Motor neuron (in vitro differentiated cells): ENCODE results near the gene PPP1R13B. TPM values are rescaled to one million over a fixed set of nuclear protein-coding genes. Genes with fewer than 3 reads are reported as not detected.

Experiments used
- ATAC-seq, 8 experiments: fragments of 200-7000 bp; cut with Tn5 transposase; replicated peaks in 6 of 8; 2 replicates each; pipeline ENCODE4 v1.8.0; 2021; ENCODE audit warnings: mild to moderate bottlenecking in 8 of 8, moderate library complexity in 8 of 8
- H3K27ac ChIP-seq, 2 donors: fragments of 250-450 bp; sonication (Bioruptor Pico); 2 replicates each; pipeline ENCODE4 v1.9.0; 2021; ENCODE audit warnings: antibody characterized with exemption in 2 of 2, mild to moderate bottlenecking in 2 of 2, moderate library complexity in 1 of 2
- H3K4me1 ChIP-seq, 2 donors: fragments of 250-450 bp; sonication (Bioruptor Pico); replicated peaks in 1 of 2; 2 replicates each; pipeline ENCODE4 v1.6.1; 2021; ENCODE audit warnings: antibody characterized with exemption in 2 of 2, mild to moderate bottlenecking in 2 of 2, moderate library complexity in 1 of 2
- H3K4me3 ChIP-seq, 5 donors: fragments of 250-450 bp; sonication (Bioruptor Pico); 2 replicates each; pipeline ENCODE4 v1.9.0; 2021; ENCODE audit warnings: antibody characterized with exemption in 5 of 5, mild to moderate bottlenecking in 5 of 5, moderate library complexity in 4 of 5
- WGBS, 10 experiments: fragments of 450-650 bp; shearing (Covaris generic); methylation state at CpG; one replicate each; pipeline ENCODE4 v1.0.0; 2022; 5-methylcytosine and 5-hydroxymethylcytosine counted together
- in situ Hi-C, 9 experiments: fragments of 400-800 bp; cut with MboI; loops; one replicate each; pipeline ENCODE4 v1.15.0; 2021; ENCODE audit warnings: low sequenced_read_pairs in 9 of 9, low pct_unique_long_range_greater_than_20kb in 2 of 9; ENCODE audit not compliant: unreplicated experiment in 9 of 9
- total RNA-seq, 8 experiments: library from RNA; unstranded; fragments of 300-600 nt; gene quantifications; 2 replicates each; pipeline versions ENCODE4 v1.2.3 to v1.2.4, GENCODE V29; 2022

Gene PPP1R13B
- total RNA-seq, 8 experiments from 2014 or later: 3.0 to 10.6 (median 8.6) TPM

DNA sequence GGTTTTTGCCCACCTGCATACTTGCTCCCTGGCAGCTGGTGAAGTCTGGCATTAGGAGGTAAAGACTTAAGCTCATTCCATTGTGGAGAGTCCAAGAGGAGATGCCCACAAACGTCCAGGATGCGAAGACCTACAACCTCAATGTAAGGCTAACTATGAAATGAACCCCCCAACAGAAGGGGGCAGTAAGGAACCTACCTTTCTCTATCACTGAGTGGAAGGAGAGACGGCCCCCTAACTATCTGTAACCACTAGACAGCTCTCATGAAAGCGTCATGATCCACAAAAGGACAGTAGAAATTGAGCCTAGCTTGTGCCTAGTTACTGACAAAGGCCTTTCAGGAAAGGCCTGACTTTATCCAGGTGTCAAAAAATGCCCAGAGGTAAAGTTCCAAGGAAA, 76.5 kb downstream of the PPP1R13B start:
- H3K4me1 ChIP-seq: no peaks in the 10 kb centered on the region
- no peak for ATAC-seq
- 40 to 90% (median 79%) methylated on average over 1 to 4 of the region's 4 CpGs; no CpG with 5 or more reads in 2 of the 10 experiments for WGBS, 10 experiments
- in situ Hi-C loops: no loop called here
- no peak overlapping the region for H3K27ac ChIP-seq
- H3K4me3 ChIP-seq: no peak overlapping the region

DNA sequence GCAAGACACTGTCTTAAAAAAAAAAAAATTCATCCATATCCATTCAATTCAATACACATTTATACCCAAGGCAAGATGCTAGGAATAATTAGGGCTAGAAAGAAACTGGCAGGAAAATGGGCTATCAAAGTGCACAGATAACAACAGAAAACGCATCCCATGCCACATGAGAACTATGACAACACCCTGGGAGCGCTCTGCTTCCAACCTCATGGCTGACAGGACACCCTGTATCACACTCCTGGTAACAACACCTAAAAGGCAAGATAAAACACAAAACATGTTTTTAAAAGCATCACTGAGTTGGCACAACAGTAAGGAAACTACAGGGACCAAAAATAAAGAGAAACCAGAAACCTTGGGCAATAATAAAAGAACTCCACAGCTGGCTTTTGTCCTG, 76.9 kb downstream of the PPP1R13B start:
- H3K4me3 ChIP-seq: no peak overlapping the region
- no peak overlapping the region for H3K27ac ChIP-seq
- H3K4me1 ChIP-seq: no peaks in the 10 kb centered on the region
- no peak for ATAC-seq
- 42 to 100% (median 100%) methylated on average over 1 to 2 of the region's 2 CpGs; no CpG with 5 or more reads in 5 of the 10 experiments for WGBS, 10 experiments
- in situ Hi-C loops: no loop called here

DNA sequence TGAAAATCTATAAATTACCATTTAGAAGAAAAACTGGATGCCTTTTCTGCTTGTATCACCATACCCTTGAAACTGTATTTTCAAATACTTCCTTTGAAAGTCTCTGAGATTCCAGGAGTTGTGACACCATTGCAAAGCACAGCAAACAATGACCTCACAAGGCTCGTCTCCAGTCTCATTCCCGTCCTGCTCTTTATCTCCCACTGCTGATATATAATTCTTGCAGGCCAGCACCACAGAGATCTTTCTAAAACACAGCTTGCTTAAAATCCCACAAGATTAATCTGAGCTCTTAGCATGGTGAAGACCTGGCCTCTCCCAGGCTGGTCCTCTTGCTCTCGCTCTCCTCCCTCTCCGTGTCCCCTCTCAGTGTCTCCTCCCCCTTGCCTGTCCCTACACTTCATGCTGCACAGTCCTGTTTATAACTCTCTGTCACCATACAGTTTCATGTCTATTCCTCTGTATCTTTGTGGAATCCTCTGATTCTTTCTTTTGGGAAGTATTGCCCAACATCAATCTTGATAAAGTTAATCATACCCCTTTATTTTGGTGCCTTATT, 80.0 kb downstream of the PPP1R13B start:
- Histone ChIP-seq H3K27ac (no peak overlapping the region), H3K4me3 (no peak overlapping the region), H3K4me1 (no peaks in the 10 kb centered on the region)
- in situ Hi-C loops: no loop called here
- 60 to 100% (median 83%) methylated on average over 1 to 4 of the region's 4 CpGs; no CpG with 5 or more reads in 1 of the 10 experiments for WGBS, 10 experiments
- peak in 1 of 8 experiments; percentile 47 for ATAC-seq

DNA sequence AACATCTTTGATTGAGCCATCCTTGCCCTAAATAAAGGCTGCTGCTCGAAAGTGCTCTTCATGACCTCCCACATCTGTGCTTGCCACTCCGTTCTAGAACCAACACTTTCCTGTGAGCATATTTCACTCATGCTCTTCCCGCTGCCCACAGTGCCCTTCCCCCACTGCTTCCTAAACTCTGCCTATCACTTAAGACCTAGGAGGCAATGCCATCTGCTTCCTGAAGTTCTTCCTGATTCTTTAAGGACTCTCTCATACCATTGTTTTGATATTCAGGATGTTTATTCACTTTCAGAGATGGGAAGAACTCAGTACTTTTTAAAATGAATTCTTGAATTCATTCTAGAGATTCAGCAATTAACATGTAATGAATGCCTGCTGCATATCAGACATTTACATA, 81.8 kb downstream of the PPP1R13B start:
- WGBS, 10 experiments: 60 to 100% (median 89%) methylated on average over 1 to 3 of the region's 3 CpGs; no CpG with 5 or more reads in 4 of the 10 experiments
- no peak overlapping the region for H3K27ac ChIP-seq
- no peak for ATAC-seq
- no peak overlapping the region for H3K4me3 ChIP-seq
- no peaks in the 10 kb centered on the region for H3K4me1 ChIP-seq
- in situ Hi-C loops: no loop called here

DNA sequence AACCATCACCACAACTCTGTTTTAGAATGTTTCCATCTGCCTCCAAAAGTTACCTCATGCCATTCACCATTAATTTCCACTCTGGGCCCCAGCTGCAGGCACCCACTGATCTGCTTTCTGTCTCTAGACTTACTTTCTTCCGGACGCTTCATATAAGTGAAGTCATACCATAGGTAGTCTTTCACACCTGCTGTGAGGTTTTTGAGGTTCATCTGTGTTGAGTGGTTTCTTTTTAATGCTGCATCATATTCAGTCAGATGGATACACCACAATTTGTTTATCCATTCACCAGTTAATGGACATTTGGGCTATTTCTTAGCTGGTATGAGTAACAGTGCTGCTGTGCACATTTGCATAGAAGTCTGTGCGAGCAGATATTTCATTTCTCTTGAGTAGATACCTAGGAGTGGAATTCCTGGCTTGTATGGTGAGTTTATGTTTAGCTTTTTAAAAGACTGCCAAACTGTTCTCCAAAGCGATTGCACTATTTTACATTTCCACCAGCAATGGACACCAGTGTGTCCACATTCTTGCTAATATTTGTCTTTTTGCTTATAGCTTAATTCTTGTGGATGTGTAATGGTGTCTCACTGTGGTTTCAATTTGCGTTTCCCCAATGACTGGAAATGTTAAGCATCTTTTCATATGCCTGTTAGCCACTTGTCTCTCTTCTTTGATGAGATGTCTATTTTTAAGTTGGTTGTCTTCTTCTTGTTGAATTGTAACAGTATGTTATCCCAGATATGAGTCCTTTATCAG, 83.5 kb downstream of the PPP1R13B start:
- 46 to 100% (median 93%) methylated on average over 1 to 5 of the region's 5 CpGs for WGBS, 10 experiments
- in situ Hi-C loops: no loop called here

DNA sequence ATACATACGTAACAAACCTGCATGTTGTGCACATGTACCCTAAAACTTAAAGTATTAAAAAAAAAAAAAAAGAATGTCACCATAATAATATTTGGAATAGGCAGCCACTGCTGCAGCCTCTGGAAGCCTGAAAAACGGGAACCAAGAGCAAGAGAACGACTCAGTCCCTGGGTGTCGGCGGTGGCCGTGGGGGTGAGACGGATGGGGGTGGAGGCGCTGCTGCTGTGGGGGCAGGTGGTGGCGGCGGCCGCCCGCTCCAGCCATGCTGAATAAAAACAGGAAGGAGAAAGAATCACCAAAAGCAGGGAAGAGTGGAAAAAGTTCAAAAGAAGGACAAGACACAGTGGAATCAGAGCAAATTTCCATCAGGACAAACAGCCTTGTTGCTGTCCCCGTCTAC, 84.8 kb downstream of the PPP1R13B start:
- H3K4me3 ChIP-seq: no peak overlapping the region
- no peaks in the 10 kb centered on the region for H3K4me1 ChIP-seq
- no peak for ATAC-seq
- 80 to 100% methylated on average over 1 of the region's 13 CpGs; no CpG with 5 or more reads in 8 of the 10 experiments for WGBS, 10 experiments
- in situ Hi-C loops: no loop called here
- H3K27ac ChIP-seq: no peak overlapping the region

More for the DNA sequence above, 83.5 kb downstream of the PPP1R13B start:
- Histone ChIP-seq H3K4me1 (no peaks in the 10 kb centered on the region), H3K27ac (no peak overlapping the region), H3K4me3 (no peak overlapping the region)
- no peak for ATAC-seq

DNA sequence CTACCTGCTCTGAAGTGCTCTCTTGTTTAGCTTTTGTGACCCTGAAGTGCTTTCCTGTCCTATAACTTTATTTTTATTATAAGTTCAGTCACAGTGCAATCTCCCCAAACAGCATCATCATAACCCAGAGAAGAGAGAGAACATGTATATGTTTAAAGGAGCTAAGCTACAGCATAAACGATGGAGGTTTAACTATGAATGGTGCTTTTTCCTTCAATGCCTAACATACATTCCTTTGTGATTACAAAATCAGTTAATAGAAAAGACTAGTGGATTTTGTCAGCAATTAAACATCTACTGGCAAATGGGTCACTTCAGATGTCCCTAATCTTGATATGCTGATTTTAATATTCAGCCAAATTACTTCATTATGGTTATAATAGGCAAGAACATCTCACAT, 85.3 kb downstream of the PPP1R13B start:
- 0 to 80% (median 55%) methylated on average over 1 of the region's 1 CpG; no CpG with 5 or more reads in 4 of the 10 experiments for WGBS, 10 experiments
- no peak for ATAC-seq
- Histone ChIP-seq H3K4me3 (no peak overlapping the region), H3K4me1 (no peaks in the 10 kb centered on the region), H3K27ac (no peak overlapping the region)
- in situ Hi-C loops: no loop called here

DNA sequence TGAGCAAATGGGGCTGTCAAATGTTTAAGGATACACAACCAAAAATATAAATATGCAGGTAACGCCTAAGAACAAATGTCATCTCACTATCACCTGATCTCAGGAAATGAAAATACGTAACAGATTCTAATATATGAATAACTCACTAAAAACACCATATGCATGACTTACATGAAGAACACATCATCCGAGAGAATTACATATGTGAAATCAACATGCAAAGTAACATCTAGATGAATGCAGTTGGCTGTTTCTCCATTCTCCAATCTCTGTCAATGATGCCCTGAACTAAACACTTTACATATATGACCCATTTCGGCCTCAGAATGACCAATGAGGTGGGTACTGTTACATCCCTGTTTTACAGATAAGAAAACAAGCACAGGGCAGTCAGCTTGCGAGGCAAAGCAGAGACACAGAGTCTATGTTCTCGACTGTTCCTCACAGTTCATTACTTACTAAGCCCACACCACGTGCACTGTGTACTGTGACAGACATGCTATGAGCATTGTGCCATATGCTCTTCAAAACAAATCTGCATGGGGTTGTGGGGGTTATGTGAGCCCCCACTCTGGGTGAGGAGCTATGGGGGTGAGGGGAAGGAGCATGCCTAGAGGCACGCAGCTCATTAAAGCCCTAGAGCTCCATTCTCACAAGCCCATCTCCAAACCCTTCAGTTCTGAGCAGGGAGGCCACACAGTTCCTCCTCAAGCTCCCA, 89.2 kb downstream of the PPP1R13B start:
- in situ Hi-C loops: no loop called here
- H3K27ac ChIP-seq: no peak overlapping the region
- H3K4me1 ChIP-seq: no peaks in the 10 kb centered on the region
- no peak overlapping the region for H3K4me3 ChIP-seq
- 20 to 100% (median 67%) methylated on average over 1 to 8 of the region's 8 CpGs; no CpG with 5 or more reads in 1 of the 10 experiments for WGBS, 10 experiments
- peak in 4 of 8 experiments; percentile 43 to 89 (median 80) for ATAC-seq

DNA sequence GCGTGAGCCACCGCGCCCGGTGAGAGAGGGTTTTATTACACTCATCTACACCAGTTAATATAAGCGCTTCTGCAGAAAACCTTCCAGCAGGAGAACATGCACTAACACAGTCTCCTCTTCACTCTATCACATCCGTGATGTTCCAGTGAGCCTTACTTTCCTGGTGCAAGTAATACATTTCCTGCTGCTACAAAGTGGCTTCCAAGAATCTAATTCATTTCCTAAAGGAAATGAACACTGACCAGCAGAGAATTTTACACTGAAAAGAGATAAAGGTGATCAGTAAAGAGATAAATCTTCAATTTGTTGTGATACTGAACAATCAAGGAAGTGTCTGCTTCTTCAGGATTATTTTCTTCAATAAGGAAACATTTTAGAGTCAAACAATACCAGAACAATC, 92.3 kb downstream of the PPP1R13B start:
- in situ Hi-C loops: no loop called here
- WGBS, 10 experiments: 100% methylated on average over 1 of the region's 6 CpGs; no CpG with 5 or more reads in 9 of the 10 experiments
- Histone ChIP-seq H3K27ac (no peak overlapping the region), H3K4me1 (no peaks in the 10 kb centered on the region), H3K4me3 (no peak overlapping the region)
- no peak for ATAC-seq

DNA sequence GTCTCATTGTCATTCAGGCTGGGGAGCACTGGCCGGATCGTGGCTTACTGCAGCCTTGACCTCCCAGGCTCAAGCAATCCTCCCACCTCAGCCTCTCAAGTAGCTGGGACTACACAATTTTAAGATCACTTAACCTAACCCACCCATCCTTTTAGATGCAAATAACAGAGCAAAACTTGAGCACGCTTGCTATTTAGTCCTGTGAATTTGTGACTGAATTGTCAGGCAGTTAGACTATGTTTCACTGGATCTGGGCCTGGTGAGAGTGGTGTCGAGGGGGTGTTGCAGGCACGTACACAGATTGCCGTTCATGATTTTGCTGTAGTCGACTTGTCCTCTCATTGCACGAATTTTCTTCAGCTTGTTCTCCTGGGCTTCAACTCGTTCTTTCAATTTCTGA, 93.6 kb downstream of the PPP1R13B start:
- in situ Hi-C loops: no loop called here
- H3K4me3 ChIP-seq: no peak overlapping the region
- H3K4me1 ChIP-seq: no peaks in the 10 kb centered on the region
- no peak for ATAC-seq
- H3K27ac ChIP-seq: no peak overlapping the region
- whole genome bisulfite sequencing, 10 experiments: 26 to 92% (median 63%) methylated on average over 1 to 7 of the region's 9 CpGs; no CpG with 5 or more reads in 3 of the 10 experiments

DNA sequence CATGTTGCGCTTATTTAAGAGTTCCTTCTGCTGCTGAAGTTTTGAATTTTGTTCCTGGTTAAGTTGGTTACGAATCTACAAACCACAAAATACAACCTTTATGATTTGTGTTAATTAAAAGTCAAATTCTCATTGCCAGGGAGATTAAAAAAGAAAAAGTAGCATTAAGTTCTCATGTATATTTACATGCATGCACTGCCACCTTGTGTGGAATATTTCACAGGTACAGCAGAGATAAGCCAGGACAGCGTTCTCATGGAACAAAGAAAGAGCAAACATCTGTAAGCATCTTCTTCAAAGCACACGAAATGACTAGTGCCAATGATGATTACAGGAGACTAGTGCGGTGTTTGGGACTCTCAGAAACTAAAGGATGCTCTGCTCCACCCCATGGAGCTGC, 97.5 kb downstream of the PPP1R13B start:
- ATAC-seq: no peak
- in situ Hi-C loops: no loop called here
- no peak overlapping the region for H3K27ac ChIP-seq
- 72 to 100% (median 89%) methylated on average over 1 to 5 of the region's 5 CpGs; no CpG with 5 or more reads in 1 of the 10 experiments for WGBS, 10 experiments
- no peaks in the 10 kb centered on the region for H3K4me1 ChIP-seq
- no peak overlapping the region for H3K4me3 ChIP-seq

DNA sequence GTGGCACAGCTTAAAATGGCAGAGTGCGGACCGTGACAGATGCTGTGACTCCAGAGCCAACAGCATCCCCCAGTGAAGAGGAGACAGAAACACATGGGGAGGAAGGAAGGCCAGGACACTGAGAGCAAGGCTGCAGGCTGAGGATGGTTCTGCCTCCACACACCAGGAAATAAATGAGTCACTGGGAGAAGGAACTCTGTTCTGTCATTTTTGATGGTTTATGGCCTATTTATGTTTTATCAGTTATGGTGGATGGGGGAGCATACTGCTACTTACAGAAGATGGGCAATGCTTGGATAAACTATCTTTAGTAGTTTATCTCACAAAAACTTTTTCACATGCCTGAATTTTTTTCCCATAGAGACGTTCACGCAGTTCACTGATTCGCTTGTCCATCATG, 97.9 kb downstream of the PPP1R13B start:
- no peak overlapping the region for H3K27ac ChIP-seq
- H3K4me3 ChIP-seq: no peak overlapping the region
- WGBS, 10 experiments: 80 to 100% (median 93%) methylated on average over 2 to 5 of the region's 5 CpGs; no CpG with 5 or more reads in 1 of the 10 experiments
- no peak for ATAC-seq
- in situ Hi-C loops: no loop called here
- no peaks in the 10 kb centered on the region for H3K4me1 ChIP-seq

DNA sequence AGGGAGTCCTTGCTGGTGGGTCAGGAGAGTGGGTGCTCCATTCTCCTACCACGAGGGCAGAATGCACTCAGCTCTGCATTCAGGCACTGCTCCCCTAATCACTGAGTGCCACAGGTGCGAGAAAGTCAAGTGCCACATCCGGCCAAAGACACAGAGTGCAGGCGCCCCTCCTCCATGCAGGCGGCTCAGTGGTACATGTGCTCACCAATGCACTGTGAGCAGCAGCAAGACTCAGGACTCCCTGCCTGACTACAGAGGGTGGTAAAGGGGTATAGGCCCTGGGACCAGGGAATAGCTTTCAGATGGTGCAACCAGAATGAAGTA, 98.9 kb downstream of the PPP1R13B start:
- Histone ChIP-seq H3K4me3 (no peak overlapping the region), H3K4me1 (no peaks in the 10 kb centered on the region), H3K27ac (no peak overlapping the region)
- in situ Hi-C loops: no loop called here
- WGBS, 10 experiments: 20 to 83% (median 70%) methylated on average over 1 to 3 of the region's 5 CpGs; no CpG with 5 or more reads in 6 of the 10 experiments
- no peak for ATAC-seq
